Measurements from ENCODE around the gene ZKSCAN8.

GRCh38 chr6:28167068-28167467, 25.4 kb downstream of the ZKSCAN8 start:
- TF ChIP-seq EZH2 (IDR thresholded peaks at IDR 0.05) (no peak), CTCF (IDR thresholded peaks at IDR 0.05 in 2 of 3, conservative IDR thresholded peaks at IDR 0.05 in 1 of 3; ENCODE audit: borderline replicate concordance in 1 of 3, insufficient read depth in 1 of 3, low read depth in 2 of 3, low read length in 2 of 3) (no peak), JUND (IDR thresholded peaks at IDR 0.05) (no peak), ATF3 (IDR thresholded peaks at IDR 0.05) (no peak), FOSL1 (IDR thresholded peaks at IDR 0.05; ENCODE audit: low read depth) (no peak), RAD21 (IDR thresholded peaks at IDR 0.05; ENCODE audit: low read depth) (no peak), EGR1 (IDR thresholded peaks at IDR 0.05; ENCODE audit: low read depth) (no peak), SIN3A (IDR thresholded peaks at IDR 0.05; ENCODE audit: low read depth) (no peak), POLR2A (IDR thresholded peaks at IDR 0.05; ENCODE audit: borderline replicate concordance, extremely low read depth, insufficient read depth, insufficient read length) (no peak), ZBTB33 (IDR thresholded peaks at IDR 0.05; ENCODE audit: extremely low read depth, insufficient replicate concordance, low read length) (no peak), ZNF274 (IDR thresholded peaks at IDR 0.05; ENCODE audit: low read depth, low read length) (no peak), POLR2AphosphoS5 (IDR thresholded peaks at IDR 0.05; ENCODE audit: low read depth, low read length) (no peak), EZH2phosphoT487 (IDR thresholded peaks at IDR 0.05; ENCODE audit: borderline replicate concordance) (no peak)

Data from HCT116 (cell line).